ENCODE data around the gene PKNOX2.

GRCh38 chr11:125372911-125373310 lies 208.4 kb downstream of the PKNOX2 start:
- TF ChIP-seq CTCF (IDR thresholded peaks at IDR 0.05), result no peak
- no peak for TF ChIP-seq POLR2A (IDR thresholded peaks at IDR 0.05)

All from lower leg skin (tissue), 3 donors.